Activated naive CD4-positive, alpha-beta T cell treated with Interleukin-2 at 50 U/mL for 16 hours (primary cell): ENCODE measurements around the gene TOX3.

Experiments used
- DNase-seq: peaks from one replicate; pipeline ENCODE4 v3.0.0-alpha.2; 2020

Gene TOX3

DNA sequence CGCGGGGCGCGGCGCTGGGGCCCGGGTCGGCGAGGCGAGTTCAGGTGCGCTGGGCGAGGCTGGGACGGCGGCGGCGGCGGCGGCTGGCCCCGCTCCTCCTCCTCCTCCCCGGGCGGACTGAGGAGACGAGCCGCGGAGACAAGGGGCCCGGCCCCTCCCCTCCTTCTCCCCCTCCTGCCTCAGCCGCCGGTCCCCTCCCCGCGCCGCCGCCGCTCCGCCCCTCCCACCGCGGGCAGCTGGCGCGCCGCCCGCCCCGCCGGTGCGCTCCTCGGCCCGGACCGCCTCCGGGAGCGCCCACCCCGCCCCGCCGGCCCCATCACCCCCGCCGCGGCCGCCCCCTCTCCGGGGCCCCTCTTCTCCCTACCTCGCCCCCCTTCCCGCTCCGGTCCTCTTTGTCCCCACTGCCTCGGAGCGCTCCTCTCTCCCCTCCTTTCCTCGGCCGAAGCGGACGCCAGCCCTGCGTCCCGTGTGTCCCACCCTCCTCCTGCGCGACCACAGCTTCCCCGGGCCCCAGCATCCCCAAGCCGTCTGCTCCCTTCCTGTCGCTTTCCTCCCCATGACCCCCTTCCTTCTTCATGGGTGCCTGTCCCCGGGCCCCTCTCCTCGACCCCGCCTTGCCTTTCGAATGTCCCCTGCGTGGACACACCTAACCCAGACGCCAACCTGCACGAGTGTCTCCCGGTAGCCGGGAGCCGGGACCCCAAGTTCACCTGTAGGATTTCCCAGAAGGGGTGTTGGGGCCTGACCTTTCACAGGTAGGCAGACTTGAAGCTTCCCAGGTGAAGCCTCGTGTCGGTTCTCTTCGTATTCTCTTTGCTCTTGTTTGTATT lies at the start of gene TOX3:
Gene TOX3, minus strand, starts transcription at position 140 of the 830 bp plus-strand sequence. CDS start 420 bp downstream, outside the sequence.
- DNase-seq: no peak

DNA sequence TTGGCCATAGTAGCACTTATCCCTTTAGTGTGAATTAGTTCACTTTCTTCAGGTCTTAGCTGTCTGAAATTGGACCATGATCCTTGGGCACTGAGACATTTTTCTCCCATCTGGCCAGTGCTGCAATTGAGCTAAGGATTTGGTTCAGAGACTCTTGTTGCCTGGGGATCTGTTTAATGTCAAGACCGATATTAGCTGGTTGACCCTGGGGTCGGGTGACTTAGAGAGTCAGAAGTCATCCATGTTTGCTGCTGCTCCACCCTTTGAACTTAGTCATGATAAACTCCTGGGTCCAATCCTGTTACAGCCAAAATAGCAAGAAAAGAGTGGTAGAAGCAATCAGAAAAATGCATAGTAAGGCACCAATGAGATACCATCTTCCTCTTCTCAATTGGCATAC lies 45.8 kb upstream of the TOX3 start:
- DNase-seq: no peak

DNA sequence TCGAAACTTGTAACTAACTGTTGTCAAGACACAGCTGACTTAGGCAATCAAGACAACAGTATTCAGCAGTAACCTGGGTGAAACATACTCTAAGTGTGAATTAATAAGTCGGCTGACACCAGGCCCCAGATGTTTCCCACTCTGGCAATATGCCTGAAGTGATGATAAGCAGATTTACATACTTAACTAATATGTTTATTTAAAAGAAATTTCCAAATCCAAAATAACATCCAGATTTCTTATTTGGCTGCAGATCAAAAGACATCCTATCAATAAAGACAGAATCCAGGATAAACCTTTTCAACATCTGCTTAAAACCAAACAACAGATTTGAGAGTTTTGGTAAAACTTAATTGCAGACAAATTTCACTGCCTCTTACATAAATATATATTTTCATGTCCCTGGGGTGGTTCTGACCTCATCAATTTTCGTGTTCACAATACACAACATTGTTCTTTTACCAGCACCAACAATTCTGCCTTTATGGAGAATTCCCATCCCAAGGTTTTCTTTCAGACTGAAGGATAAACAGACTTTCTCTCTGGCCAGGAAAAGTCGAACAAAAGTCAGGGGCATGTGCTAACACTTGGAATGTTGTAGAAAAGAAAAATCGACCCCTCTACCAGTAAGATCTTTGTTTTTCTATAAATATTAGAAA lies 45.1 kb upstream of the TOX3 start:
- no peak for DNase-seq

DNA sequence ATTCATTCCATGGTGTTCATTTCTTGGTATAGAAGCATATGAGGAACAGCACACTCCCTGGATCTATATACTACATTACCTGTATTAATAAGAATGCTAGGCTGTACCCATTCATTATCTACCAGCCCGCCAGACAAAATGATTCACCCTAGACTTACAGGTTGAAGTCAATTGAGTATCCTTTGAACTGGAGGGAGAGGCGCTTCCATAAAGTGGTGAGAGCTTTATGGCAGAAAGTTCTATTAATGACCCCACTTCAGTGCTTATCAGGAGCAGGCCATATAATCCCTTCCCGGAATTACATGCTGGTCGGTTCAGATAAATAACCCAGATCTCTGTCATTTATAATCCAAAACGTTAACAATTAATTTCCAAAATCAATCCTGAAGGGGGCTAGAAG lies 44.5 kb upstream of the TOX3 start:
- DNase-seq: no peak

DNA sequence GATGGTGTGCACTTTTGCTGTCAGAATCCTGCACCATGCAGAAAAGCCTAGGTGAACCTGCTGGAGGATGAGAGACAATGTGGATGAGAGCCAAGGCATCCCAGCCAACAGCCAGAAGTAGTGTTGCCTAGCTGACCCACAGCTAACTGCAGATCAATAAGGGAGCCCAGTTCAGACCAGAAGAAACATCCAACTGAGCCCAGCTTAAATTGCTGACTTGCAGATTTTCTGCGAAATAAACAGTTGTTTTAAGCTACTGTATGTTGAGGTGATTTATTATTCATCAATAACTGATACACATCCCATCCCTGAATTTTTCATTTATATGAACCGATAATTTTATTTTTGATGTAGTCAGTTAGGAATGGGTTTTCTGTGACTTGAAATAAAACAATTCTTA lies 39.2 kb upstream of the TOX3 start:
- DNase-seq: no peak

DNA sequence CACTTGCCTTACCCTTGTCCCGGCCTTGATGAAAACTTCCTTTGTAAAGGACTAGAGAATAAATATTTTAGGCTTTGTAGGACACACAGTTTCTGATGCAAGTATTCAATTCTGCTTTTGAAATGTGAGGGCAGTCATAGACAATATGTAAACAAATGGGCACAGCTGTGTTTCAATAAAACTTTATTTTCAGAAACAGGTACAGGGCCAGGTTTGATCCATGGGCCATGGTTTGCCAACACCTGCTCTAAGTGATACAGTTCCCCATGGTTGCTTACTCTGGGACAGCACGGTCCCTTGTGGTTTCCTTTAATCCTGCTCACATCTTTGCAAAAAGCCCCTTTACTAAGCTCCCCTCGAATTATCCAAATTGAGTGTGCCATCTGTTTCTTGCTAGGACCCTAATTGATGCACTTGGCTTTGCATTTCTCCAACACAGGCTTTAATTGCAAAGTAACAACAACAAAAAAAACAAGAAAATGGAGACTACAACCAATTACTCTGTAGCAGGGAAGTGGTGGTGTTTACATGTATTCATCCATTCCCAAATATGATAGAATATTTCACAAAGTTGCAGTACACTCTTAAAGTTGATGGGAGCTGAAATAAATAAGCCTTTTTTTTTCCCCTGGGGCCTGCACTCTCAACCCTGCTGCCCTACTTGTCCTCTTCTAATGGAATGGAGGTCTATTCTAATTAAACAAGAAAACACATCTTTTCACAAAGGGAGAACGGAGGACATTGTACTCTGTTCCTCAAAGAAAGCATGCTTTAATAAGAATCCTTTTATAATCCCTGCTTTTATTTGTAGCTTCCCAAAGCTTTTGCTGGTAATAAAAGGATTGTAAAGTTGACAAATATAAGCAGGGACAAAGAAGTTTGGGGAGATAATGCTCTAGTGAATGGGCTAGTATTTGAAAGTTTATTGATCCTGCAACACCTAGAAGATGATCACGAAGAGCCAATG lies 37.7 kb upstream of the TOX3 start:
- no peak for DNase-seq

DNA sequence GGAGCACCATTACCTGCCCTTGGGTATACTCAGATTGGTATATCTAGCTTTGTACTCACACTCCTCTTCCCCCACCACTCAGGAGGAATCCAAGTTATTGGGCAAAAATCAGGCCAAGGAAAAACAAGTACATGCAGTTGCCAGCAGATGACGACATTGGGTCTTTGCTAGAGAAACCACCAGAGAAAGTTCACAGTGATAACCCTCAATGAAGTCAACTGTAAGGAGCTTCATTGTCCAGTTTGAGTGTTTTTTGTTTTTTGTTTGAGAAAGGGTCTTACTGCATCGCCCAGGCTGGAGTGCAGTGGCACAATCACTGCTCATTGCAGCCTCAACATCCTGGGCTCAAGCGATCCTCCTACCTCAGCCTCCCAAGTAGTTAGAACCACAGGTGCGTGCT lies 34.6 kb upstream of the TOX3 start:
- DNase-seq: no peak

DNA sequence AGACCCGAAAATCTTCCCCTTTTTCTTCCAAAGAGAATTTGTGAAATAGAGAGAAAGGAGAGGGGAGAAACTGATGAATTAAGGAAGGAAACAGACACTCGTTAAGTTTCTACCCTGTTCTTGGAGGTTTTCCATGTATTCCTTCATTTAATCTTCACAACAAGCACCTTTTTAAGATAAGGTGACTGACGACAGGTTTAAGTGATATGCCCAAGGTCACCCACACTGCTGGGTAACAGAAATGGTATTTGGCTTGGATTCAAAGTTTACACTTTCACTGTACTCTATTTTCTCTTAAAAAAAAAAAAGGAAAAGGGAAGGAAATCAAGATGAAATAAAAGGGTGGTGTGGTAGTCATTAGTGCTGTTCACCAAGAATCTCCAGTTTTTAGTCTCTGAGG lies 33.5 kb upstream of the TOX3 start:
- no peak for DNase-seq

DNA sequence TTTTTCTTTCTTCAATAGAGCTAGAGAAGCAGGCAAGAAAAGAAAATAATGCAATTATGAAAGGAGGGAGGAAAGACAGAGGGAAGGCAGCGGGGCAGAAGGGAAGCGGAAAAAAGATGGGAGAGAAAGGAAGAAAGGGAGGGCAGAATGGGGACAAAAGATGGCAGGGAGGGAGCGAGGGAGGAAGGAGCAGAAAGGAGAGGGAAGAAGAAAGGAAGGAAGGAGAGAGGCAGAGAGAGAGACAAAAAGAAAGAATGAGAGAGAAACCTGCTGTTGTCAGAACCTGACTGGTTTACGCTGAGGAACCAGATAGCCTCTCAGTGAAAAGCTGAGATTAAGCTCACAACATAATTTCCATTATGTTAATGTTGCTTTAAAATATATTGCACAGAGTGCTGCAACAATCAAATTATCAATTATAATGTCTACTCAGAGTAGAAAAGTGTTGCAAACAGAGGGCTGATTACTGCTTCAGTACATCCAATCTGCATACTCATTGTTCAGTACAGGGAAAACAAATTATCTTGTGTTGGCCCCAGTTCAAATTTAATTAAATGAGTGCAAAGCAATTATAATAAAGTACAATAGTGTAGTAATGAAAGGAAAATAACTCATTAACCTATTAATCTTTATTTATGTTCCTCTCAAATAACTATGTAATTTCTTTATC lies 32.0 kb upstream of the TOX3 start:
- no peak for DNase-seq

DNA sequence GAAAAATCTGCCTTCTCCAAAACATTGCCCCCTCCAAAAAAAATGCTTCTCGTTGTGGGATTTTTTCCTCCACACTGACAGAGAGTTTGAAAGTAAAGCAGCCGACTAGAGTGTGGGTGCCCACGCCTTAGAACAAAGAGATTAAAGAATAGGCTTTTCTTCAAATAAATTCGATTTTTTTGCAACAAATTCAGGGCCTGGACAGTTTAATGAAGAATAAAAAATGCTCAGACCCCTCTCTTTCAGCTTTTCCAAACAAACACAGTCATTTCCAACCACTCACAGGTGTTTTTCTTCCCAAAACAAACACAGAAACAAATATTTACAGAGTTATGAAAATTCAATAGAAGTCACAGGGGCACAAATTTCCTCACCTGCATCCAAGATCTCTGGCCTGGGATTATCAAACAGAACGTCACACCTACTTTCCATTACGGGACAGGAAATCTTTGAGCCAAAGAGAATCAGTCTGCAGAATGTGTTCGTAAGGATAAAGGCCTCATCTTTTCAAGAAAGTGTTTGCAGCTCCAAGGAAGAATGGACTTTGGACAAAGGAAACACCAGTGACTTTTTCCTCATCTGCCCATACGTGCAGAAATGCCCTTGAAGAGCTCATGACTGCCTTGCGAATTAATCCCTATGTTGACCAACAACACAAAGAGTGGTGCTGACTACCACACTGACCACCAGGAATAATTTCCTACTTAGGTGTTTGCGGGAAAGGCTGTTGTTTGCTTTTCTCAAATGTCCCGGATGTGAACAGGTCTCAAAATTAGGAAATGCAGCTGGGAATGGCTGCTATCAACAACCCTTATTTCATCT lies 31.3 kb upstream of the TOX3 start:
- DNase-seq: no peak

DNA sequence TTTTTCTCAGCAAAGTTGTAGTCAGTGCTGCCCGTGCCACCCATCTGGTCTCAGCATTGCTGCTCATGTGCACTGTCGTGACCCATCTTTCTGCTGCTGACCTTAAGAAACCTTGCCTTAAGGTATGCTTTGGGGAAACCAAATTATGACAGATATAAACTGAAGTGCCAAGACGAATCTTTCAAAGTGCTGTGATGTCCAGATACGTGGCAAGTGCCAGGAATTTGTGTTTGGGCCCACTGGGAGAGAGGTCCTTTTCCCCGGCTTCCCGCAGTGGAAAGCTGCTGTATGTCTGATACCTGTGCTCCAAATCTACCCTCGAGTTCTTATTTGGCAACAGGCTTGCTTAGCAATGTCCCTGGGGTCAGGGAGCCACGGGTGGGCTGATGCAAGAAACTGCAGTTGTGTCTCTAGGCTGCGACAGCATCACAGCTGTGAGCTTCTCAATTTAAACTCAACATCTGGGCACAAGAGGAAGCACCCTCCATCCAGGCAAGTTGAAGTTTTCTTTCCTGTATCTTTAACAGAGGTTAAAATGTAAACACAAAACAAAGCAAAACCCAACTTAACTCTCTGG lies 30.3 kb upstream of the TOX3 start:
- DNase-seq: no peak

DNA sequence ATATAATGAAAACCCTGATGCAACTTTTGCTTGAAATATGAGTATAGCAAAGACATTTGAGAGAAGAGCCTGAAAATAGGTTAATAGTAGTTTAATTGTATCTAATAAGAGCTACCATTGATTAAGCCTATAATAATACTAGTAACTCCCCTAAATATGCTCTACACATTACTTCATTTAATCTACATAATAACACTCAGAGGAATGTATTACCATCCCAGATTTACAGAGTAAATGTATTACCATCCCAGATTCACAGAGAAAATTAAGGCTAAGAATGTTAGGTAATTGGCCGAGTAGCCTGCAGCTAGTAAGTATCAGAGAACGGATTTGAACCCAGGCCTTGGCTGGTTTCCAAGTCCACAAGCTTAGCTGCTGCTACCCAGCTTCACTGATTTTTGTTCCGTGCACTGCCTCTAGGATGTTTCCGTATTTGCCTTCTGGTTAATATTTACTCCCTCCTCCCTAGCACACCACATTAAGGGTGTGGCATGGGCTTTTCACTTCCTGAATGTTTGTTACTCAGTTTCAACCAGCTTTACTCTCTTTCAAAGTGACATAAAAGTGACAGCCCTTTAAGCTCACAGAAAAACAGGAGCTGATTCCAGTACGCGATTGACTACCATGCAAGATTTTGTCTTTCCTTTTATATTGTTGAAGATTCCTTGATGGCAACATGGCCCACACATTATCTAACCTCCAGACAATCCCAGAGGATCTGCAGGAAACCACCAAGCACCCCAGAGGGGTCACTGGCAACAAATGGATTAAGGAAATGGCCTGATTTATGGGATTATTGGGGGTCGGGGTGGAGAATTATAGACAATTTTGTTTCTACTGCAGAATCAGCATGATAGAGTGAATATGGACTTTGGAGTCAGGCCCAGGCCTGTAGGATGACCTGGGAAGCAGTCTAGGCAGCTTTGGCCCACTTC lies 26.7 kb upstream of the TOX3 start:
- DNase-seq: no peak

DNA sequence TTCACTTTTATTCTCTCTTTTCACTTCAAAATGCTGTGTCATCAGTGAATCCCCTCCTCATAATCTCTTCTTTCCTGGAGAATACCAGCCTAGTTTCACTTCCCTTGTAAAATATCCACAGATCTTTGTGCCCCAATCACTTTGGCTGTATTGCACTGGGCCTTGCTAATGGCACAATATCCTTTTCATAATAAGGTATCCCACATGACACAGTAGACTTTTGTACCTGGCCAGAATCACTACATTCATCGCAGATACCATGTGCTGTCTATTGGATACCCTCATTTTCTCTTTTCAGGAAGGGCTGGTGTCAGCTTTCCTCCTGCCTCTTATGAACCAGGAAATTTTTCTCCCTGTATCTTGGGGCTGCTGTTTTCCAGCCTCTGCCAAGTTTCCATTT lies 25.7 kb upstream of the TOX3 start:
- no peak for DNase-seq

DNA sequence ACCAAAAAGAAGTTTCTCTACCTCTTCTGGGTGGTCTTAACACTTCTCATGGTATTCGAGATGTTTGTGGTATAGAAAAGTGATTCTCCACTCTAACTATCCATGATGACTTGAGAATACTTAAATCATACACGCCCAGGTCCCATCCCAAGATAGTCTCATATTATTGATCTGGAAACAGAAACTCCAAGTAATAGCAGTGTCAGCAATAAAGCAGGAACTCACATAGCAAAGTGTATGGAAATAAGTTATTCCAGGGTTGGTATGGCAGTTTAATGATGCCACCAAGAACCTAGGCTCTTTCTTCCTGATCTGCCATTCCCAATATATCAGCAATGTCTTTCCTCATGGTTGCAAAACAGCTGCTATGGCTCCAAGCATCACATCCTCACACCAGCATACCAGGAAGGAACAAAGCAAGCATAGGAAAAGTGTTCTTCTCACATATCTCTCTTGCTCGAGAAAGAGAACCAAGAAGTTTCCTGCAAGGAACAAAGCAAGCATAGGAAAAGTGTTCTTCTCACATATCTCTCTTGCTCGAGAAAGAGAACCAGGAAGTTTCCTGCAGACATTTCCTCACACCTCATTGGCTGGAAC lies 23.6 kb upstream of the TOX3 start:
- DNase-seq: no peak

DNA sequence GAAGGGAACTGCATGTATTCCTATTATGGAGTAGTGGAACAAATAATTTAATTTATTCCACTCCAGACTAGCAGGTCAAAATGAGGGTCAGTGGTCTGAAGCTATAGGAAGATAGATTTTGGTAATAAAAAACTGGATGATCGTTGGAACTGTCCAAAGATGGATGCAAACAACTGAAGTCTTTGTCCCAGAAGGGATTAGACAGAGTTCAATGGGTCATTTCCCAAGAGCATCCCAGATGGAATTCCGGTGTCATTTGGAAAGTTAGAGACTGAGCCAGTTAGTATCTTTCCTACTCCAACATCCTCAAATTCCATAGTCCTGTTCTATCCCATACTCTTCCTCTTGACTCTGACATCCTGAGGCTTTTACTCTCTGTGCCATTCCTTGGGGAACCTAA lies 22.8 kb upstream of the TOX3 start:
- DNase-seq: no peak

DNA sequence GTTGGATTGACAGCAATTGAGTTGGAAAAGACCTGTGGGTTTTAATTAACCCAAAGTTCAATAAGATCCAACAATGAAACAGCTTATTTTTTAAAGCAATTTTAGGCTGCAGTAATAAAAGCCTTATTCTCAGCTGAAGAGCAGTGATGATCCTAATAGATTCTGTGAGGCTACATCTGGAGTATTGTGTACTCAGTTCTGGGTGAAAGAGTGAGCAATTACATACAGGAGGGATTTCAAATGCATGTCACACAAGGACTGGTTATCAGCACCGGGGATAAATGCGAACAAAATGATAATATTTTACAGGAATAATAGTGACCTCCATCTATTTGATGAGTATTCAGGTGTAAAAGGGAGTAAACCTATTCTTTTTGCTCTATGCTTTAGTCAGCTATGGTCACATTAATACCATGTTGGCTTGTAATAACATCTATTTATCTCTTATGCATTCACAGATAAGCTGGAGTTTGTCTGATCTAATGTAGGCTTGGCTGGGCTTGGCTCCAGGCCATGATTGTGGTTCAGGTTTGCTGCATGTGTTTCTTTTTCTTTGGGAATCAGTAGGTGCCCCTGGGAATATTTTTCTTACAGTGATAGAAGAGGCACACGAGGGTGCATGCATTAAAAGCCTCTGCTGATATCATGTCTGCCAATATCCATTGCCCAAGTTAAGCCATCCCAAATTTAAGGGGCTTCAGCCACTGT lies 22.2 kb upstream of the TOX3 start:
- DNase-seq: no peak

DNA sequence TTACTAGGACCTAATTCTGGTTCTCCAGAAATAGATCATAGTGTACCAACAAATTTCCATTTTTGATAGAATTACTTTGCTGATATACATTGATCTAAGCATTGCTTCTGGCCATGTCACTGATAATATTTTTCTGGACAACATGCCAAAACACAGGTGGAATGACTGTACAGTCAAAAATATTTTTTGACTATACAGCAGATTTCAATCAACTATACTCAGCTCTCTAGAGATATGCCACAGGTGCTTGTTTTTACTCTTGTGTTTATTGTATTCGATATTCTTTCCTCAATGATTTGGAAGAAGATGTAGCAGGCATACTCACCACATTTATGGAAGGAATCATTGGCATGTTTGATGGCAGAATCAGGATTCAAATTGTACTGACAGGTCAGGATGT lies 21.6 kb upstream of the TOX3 start:
- DNase-seq: no peak

DNA sequence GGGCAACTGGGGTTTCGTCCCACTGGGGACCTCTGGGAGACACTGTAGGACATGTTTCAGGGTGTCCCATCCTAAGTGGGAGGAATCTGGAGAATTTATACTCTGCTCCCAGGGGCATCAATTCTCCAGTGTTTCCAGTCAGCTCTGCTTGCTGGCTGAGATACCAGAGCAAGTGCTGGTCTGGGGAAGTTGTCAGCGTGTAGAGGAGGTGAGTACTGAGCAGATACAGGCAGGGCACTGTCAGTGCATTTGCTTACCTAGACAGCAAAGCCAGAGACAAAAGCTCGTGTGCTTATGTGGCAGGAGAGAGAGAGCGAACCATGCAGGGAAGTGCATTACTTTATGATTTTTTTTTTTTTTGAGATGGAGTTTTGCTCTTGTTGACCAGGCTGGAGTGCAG lies 20.2 kb upstream of the TOX3 start:
- no peak for DNase-seq
